ENCODE measurements around the gene FN3K.
A peak's percentile ranks its signal among the peaks of the same experiment; 100 is the strongest.

Gene FN3K

GRCh38 chr17:82713071-82713723 lies 22.2 kb upstream of the FN3K start:
- no peak for TF ChIP-seq ZNF565 (CRISPR knock-in tag; conservative IDR thresholded peaks at IDR 0.05; ENCODE audit: low read depth)
- TF ChIP-seq, protein P1, sequence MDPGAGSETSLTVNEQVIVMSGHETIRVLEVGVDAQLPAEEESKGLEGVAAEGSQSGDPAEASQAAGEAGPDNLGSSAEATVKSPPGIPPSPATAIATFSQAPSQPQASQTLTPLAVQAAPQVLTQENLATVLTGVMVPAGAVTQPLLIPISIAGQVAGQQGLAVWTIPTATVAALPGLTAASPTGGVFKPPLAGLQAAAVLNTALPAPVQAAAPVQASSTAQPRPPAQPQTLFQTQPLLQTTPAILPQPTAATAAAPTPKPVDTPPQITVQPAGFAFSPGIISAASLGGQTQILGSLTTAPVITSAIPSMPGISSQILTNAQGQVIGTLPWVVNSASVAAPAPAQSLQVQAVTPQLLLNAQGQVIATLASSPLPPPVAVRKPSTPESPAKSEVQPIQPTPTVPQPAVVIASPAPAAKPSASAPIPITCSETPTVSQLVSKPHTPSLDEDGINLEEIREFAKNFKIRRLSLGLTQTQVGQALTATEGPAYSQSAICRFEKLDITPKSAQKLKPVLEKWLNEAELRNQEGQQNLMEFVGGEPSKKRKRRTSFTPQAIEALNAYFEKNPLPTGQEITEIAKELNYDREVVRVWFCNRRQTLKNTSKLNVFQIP (CRISPR knock-in tag; IDR thresholded peaks at IDR 0.05; ENCODE audit: borderline replicate concordance, low read depth): no peak
- TF ChIP-seq RARB (CRISPR knock-in tag; IDR thresholded peaks at IDR 0.05): no peak
- no peak for TF ChIP-seq OSR1 (CRISPR knock-in tag; IDR thresholded peaks at IDR 0.05)
- ATAC-seq: no peak

DNA sequence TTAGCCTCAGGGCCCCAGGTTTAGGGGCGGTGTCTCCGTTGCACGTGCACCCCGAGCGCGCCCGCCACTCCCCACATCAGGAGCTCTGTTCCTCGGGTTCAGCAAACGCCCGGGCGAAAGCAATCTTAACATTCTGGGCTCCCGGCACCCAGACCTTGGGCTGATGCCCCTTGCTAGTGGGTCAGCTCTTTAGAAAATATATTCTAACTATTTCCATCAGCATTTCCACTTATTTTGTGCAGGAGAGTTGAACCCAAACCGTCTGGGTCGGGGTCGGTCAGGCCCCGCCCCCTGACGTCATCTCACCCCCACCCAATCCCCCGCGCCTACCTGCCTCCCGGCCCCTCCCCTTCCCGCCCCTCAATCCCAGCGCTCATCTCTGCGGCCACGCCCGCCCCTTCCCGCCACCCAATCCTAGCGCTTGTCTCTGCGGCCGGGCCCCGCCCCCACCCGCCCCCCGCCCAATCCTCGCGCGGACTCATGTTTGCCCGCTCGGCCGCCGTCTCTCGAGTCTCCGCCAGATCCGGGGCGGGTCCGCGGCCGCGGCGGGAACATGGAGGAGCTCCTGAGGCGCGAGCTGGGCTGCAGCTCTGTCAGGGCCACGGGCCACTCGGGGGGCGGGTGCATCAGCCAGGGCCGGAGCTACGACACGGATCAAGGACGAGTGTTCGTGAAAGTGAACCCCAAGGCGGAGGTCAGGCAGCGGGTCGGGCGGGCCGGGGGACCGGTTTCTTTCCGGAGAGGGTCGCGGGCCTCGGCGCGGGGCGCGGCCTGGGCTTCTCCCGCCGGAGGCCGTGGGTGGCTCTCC lies 19.0 kb upstream of the FN3K start, which contains the start of gene FN3KRP:
TSS of gene FN3KRP (plus strand) at position 504 of the 808 bp plus-strand sequence. CDS start at position 554, 50 bp downstream.
- TF ChIP-seq ISL1 (CRISPR knock-in tag; IDR thresholded peaks at IDR 0.05) (no peak), ZFP30 (CRISPR knock-in tag; IDR thresholded peaks at IDR 0.05) (no peak), SNAI2 (CRISPR knock-in tag; IDR thresholded peaks at IDR 0.05) (no peak), PPARA (CRISPR knock-in tag; IDR thresholded peaks at IDR 0.05; ENCODE audit: borderline replicate concordance) (no peak), ARNTL (CRISPR knock-in tag; IDR thresholded peaks at IDR 0.05; ENCODE audit: borderline replicate concordance, low read depth) (no peak), CSRNP3 (CRISPR knock-in tag; IDR thresholded peaks at IDR 0.05) (no peak), GLIS3 (CRISPR knock-in tag; IDR thresholded peaks at IDR 0.05) (no peak), ESRRG (CRISPR knock-in tag; IDR thresholded peaks at IDR 0.05) (no peak), TSHZ2 (CRISPR knock-in tag; IDR thresholded peaks at IDR 0.05) (no peak), RARB (CRISPR knock-in tag; IDR thresholded peaks at IDR 0.05) (no peak)
- TF ChIP-seq, protein P1 (CRISPR knock-in tag; IDR thresholded peaks at IDR 0.05; ENCODE audit: borderline replicate concordance, low read depth): no peak
- TF ChIP-seq, protein P2, sequence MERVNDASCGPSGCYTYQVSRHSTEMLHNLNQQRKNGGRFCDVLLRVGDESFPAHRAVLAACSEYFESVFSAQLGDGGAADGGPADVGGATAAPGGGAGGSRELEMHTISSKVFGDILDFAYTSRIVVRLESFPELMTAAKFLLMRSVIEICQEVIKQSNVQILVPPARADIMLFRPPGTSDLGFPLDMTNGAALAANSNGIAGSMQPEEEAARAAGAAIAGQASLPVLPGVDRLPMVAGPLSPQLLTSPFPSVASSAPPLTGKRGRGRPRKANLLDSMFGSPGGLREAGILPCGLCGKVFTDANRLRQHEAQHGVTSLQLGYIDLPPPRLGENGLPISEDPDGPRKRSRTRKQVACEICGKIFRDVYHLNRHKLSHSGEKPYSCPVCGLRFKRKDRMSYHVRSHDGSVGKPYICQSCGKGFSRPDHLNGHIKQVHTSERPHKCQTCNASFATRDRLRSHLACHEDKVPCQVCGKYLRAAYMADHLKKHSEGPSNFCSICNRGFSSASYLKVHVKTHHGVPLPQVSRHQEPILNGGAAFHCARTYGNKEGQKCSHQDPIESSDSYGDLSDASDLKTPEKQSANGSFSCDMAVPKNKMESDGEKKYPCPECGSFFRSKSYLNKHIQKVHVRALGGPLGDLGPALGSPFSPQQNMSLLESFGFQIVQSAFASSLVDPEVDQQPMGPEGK (CRISPR knock-in tag; IDR thresholded peaks at IDR 0.05; ENCODE audit: borderline replicate concordance): no peak
- peak; percentile 93 for ATAC-seq

DNA sequence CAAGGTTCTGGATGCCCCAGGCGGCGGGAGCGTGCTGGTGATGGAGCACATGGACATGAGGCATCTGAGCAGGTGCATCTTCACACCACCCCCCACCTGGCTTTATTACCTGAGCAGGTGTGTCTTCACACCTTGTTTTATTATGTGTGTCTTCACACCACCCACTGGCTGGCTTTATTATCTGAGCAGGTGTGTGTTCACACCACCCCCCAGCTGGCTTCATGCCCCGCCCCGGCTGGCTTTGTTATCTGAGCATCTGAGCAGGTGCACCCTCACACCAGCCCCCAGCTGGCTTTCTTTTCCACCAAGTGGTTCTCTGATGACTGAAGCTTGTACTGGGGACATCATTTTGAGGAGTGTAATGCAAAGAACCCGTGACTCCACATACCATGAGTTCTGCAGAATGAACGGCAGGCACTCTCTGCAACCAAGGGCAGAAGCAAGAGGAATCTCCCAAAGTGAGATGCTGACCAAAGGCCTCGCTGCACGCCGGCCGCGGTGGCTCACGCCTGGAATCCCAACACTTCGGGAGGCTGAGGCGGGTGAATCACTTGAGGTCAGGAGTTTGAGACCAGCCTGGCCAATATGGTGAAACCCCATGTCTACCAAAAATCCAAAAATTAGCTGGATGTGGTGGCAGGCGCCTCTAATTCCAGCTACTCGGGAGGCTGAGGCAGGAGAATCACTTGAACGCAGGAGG lies 16.3 kb upstream of the FN3K start:
- TF ChIP-seq GLIS3 (CRISPR knock-in tag; IDR thresholded peaks at IDR 0.05) (no peak), BACH2 (CRISPR knock-in tag; IDR thresholded peaks at IDR 0.05; ENCODE audit: borderline replicate concordance) (no peak), OSR1 (CRISPR knock-in tag; IDR thresholded peaks at IDR 0.05) (no peak), ZFP3 (CRISPR knock-in tag; IDR thresholded peaks at IDR 0.05) (no peak), RARB (CRISPR knock-in tag; IDR thresholded peaks at IDR 0.05) (no peak), ARNTL (CRISPR knock-in tag; IDR thresholded peaks at IDR 0.05; ENCODE audit: borderline replicate concordance, low read depth) (no peak)
- TF ChIP-seq, protein P2 (CRISPR knock-in tag; IDR thresholded peaks at IDR 0.05; ENCODE audit: borderline replicate concordance): no peak

More for the DNA sequence above, 16.3 kb upstream of the FN3K start:
- ATAC-seq: no peak

All from SK-N-SH treated with all-trans-retinoic acid at 6 μM for 48 hours (cell line).